ENCODE data around the gene RNU5B-1. TPM values are rescaled to one million over a fixed set of nuclear protein-coding genes. Genes with fewer than 3 reads are reported as not detected.
A peak's percentile ranks its signal among the peaks of the same experiment; 100 is the strongest.

Gene RNU5B-1
- polyA plus RNA-seq, 3 donors = not detected

DNA sequence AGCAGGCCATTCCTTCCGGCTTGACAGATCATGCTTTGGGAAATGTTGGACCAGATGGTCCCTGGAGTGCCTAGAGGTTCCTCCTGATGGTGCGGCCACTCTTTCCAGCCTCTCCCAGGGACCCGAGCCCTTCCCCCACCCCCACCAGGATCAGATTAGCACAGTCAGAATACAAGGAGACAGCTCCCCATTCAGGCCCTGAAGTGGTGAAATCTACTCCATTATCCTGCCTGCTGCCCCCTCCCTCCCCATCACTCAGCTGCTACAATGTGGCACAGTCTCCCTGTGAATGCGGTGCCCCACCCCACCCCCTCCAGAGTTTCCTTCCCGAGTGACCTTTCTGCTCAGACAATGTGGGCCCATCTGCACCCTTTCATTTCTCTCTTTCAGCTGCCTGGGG is 29.4 kb downstream of the RNU5B-1 start:
- Histone ChIP-seq H3K4me1 (ENCODE audit: control insufficient read depth in 1 of 2, insufficient read depth in 2 of 2, low read length in 2 of 2) (no peaks in the 10 kb centered on the region), H2AFZ (ENCODE audit: insufficient read depth, low read depth, low read length, poor library complexity, severe bottlenecking) (no peak overlapping the region), H3K36me3 (replicated peaks in 1 of 2; ENCODE audit: control insufficient read depth in 1 of 2, insufficient read depth in 2 of 2, low read length in 2 of 2) (no peaks in the 10 kb centered on the region), H3K4me3 (replicated peaks in 1 of 3; ENCODE audit: low read depth in 2 of 3, low read length in 3 of 3) (no peak overlapping the region), H3K9me3 (replicated peaks in 1 of 2; ENCODE audit: control insufficient read depth in 1 of 2, insufficient read depth in 1 of 2, low read length in 2 of 2) (no peaks in the 10 kb centered on the region), H3K4me2 (replicated peaks; ENCODE audit: extremely low read depth, low read length, poor library complexity, severe bottlenecking) (no peak overlapping the region), H3K27me3 (ENCODE audit: control insufficient read depth in 2 of 2, insufficient read depth in 2 of 2, low read length in 2 of 2) (no peaks in the 10 kb centered on the region), H3K9ac (ENCODE audit: insufficient read depth, low read length, poor library complexity, severe bottlenecking) (no peak overlapping the region), H4K20me1 (ENCODE audit: insufficient read depth, low read length) (no peaks in the 10 kb centered on the region), H3K79me2 (ENCODE audit: insufficient read depth, low read length) (no peaks in the 10 kb centered on the region), H3K27ac (ENCODE audit: low read depth in 1 of 2, low read length in 2 of 2) (no peak overlapping the region)
- H3K36me3 Mint-ChIP-seq = no peaks in the 10 kb centered on the region
- H3K27ac Mint-ChIP-seq = no peak overlapping the region
- H3K4me1 Mint-ChIP-seq = no peaks in the 10 kb centered on the region
- no peaks in the 10 kb centered on the region for H3K9me3 Mint-ChIP-seq
- intact Hi-C loops (cut with micrococcal nuclease) = no loop called here
- no peak for DNase-seq
- TF ChIP-seq, protein P1, sequence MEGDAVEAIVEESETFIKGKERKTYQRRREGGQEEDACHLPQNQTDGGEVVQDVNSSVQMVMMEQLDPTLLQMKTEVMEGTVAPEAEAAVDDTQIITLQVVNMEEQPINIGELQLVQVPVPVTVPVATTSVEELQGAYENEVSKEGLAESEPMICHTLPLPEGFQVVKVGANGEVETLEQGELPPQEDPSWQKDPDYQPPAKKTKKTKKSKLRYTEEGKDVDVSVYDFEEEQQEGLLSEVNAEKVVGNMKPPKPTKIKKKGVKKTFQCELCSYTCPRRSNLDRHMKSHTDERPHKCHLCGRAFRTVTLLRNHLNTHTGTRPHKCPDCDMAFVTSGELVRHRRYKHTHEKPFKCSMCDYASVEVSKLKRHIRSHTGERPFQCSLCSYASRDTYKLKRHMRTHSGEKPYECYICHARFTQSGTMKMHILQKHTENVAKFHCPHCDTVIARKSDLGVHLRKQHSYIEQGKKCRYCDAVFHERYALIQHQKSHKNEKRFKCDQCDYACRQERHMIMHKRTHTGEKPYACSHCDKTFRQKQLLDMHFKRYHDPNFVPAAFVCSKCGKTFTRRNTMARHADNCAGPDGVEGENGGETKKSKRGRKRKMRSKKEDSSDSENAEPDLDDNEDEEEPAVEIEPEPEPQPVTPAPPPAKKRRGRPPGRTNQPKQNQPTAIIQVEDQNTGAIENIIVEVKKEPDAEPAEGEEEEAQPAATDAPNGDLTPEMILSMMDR (IDR thresholded peaks at IDR 0.05) = no peak
- peaks cover 4 to 7% (median 5%) of the 10 kb centered on the region in 3 donors for H3K27me3 Mint-ChIP-seq (ENCODE audit: low read depth in 3 of 3)
- 79% methylated on average over 3 of the region's 5 CpGs for WGBS (ENCODE audit: insufficient coverage)
- no peak overlapping the region for H3K4me3 Mint-ChIP-seq

DNA sequence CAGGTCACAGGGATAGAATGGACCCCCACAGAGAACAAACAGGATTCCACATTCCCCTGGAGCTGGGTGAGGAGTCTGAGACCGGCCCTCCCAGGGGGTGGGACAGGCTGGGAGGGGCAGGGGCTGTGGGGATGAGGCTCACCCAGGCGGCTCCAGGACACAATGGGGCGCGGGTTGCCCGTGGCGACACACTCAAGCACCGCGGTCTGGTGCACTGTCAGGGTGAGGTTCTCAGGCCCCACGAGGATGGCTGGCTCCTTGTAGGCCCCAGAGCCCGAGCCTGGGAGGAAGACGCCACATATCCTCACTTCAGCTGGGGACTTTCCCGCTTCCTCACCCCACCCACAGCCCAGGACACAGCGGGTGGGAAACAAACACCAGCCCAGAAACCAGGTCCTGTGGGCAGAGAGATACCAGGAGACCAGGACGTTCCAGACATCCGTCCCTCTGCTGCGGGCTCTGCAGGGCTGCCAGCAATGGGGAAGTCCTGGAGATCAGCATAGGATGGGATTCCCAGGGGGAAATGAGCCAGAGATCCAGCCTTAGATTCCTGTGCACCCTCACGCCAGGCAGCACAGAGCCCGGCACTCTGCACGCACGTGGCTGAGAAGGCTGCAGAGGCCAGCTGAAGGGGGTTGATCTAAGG is 30.2 kb downstream of the RNU5B-1 start:
- Mint-ChIP-seq H3K36me3 (no peaks in the 10 kb centered on the region), H3K9me3 (no peaks in the 10 kb centered on the region), H3K27ac (peak overlapping the region in 1 of 7 donors; percentile 75), H3K27me3 (ENCODE audit: low read depth in 3 of 3) (peaks cover 5 to 14% (median 6%) of the 10 kb centered on the region in 3 donors), H3K4me3 (no peak overlapping the region), H3K4me1 (no peaks in the 10 kb centered on the region)
- H3K9ac ChIP-seq (ENCODE audit: insufficient read depth, low read length, poor library complexity, severe bottlenecking) = no peak overlapping the region
- H3K9me3 ChIP-seq (replicated peaks in 1 of 2; ENCODE audit: control insufficient read depth in 1 of 2, insufficient read depth in 1 of 2, low read length in 2 of 2) = no peaks in the 10 kb centered on the region
- H3K4me1 ChIP-seq (ENCODE audit: control insufficient read depth in 1 of 2, insufficient read depth in 2 of 2, low read length in 2 of 2) = no peaks in the 10 kb centered on the region
- H3K79me2 ChIP-seq (ENCODE audit: insufficient read depth, low read length) = no peaks in the 10 kb centered on the region
- H4K20me1 ChIP-seq (ENCODE audit: insufficient read depth, low read length) = no peaks in the 10 kb centered on the region
- no peak overlapping the region for H2AFZ ChIP-seq (ENCODE audit: insufficient read depth, low read depth, low read length, poor library complexity, severe bottlenecking)
- H3K4me3 ChIP-seq (replicated peaks in 1 of 3; ENCODE audit: low read depth in 2 of 3, low read length in 3 of 3) = no peak overlapping the region
- no peak for DNase-seq
- WGBS (ENCODE audit: insufficient coverage) = 84% methylated on average over 17 of the region's 20 CpGs
- peaks cover 0 to 4% of the 10 kb centered on the region in 2 donors for H3K27me3 ChIP-seq (ENCODE audit: control insufficient read depth in 2 of 2, insufficient read depth in 2 of 2, low read length in 2 of 2)
- TF ChIP-seq, protein P1 (IDR thresholded peaks at IDR 0.05) = no peak
- H3K4me2 ChIP-seq (replicated peaks; ENCODE audit: extremely low read depth, low read length, poor library complexity, severe bottlenecking) = no peak overlapping the region
- H3K27ac ChIP-seq (ENCODE audit: low read depth in 1 of 2, low read length in 2 of 2) = no peak overlapping the region
- intact Hi-C loops (cut with micrococcal nuclease) = no loop called here
- no peaks in the 10 kb centered on the region for H3K36me3 ChIP-seq (replicated peaks in 1 of 2; ENCODE audit: control insufficient read depth in 1 of 2, insufficient read depth in 2 of 2, low read length in 2 of 2)

All from CD14-positive monocyte (primary cell).